K562 (cell line): ENCODE results near the gene ADCY1. TPM values are rescaled to one million over a fixed set of nuclear protein-coding genes. Genes with fewer than 3 reads are reported as not detected.

ENCODE experiments used
- ATAC-seq: fragments of 200-7000 bp; cut with Tn5 transposase; 3 replicates; pipeline ENCODE4 v1.9.1; 2020; ENCODE audit warnings: moderate library complexity
- BruUV-seq: library from RNA; stranded (reverse); fragments of 400-500 nt; replicated peaks from 2 replicates; lab custom pipeline; 2021; lab: Mats Ljungman, UMichigan
- CTCF ChIA-PET: fragments of 300-600 bp; formaldehyde crosslinking; extraction: SDS; loops from one replicate; lab custom pipeline; 2021; ENCODE audit warnings: low intra/inter-chr PET ratio; lab: Yijun Ruan, JAX
- POLR2A ChIA-PET: fragments of 300-600, 350-650 bp; sonication (Branson Sonifier 250); formaldehyde crosslinking; extraction: SDS; loops from one replicate; lab custom pipeline; 2021; ENCODE audit warnings: antibody characterized with exemption, inconsistent platforms; lab: Yijun Ruan, JAX
- DNase-seq, 4 experiments: peaks; one replicate each; pipeline versions ENCODE4 v3.0.0 to v3.0.0-alpha.2; 2011 to 2018; ENCODE audit warnings: low spot score in 3 of 4, mixed read lengths in 3 of 4; ENCODE audit errors: extremely low read depth in 1 of 4
- FAIRE-seq: peaks from 2 replicates; lab custom pipeline; 2011; peaks lifted over from hg19 to GRCh38; lab: Jason Lieb, UNC
- H2AFZ ChIP-seq: 2 replicates; pipeline ENCODE4 v1.6.0; 2011; ENCODE audit warnings: low read depth, low read length, control low read depth, inconsistent platforms
- H3K27ac ChIP-seq: fragments of 200-600 bp; 3 replicates; pipeline ENCODE4 v1.8.0; 2011; ENCODE audit warnings: low read depth, mild to moderate bottlenecking, control low read depth, inconsistent platforms, low read length, moderate library complexity, mixed read lengths; ENCODE audit errors: extremely low read depth
- H3K27me3 ChIP-seq, 2 experiments: fragments of 300-600 bp in 1 of 2; 2 replicates in 1 of 2; 3 replicates in 1 of 2; pipeline versions ENCODE4 v1.6.0 to v1.8.0; 2011; ENCODE audit warnings: inconsistent platforms in 2 of 2, low read length in 2 of 2, mild to moderate bottlenecking in 1 of 2, mixed read lengths in 1 of 2, moderate library complexity in 1 of 2; ENCODE audit not compliant: control insufficient read depth in 2 of 2, insufficient read depth in 2 of 2
- H3K36me3 ChIP-seq: fragments of 300-600 bp; 3 replicates; pipeline ENCODE4 v1.8.0; 2011; ENCODE audit warnings: mild to moderate bottlenecking, low read length, inconsistent platforms; ENCODE audit not compliant: control insufficient read depth, insufficient read depth
- H3K4me1 ChIP-seq, 2 experiments: fragments of 200-600 bp in 1 of 2; replicated peaks in 1 of 2; 2 replicates in 1 of 2; 3 replicates in 1 of 2; pipeline versions ENCODE4 v1.5.1 to v1.8.0; 2011; ENCODE audit warnings: inconsistent platforms in 2 of 2, low read length in 2 of 2, mild to moderate bottlenecking in 1 of 2, mixed read lengths in 1 of 2, moderate library complexity in 1 of 2; ENCODE audit not compliant: control insufficient read depth in 2 of 2, insufficient read depth in 2 of 2
- H3K4me2 ChIP-seq: 2 replicates; pipeline ENCODE4 v1.6.1; 2011; ENCODE audit warnings: low read length, control low read depth, inconsistent platforms, mixed read lengths; ENCODE audit not compliant: insufficient read depth
- H3K4me3 ChIP-seq: fragments of 200-600 bp; sonication (generic), shearing (Covaris generic); 2 replicates; pipeline ENCODE4 v1.5.1; 2016; ENCODE audit warnings: control low read depth, inconsistent platforms
- H3K79me2 ChIP-seq: fragments of 200-600 bp; 3 replicates; pipeline ENCODE4 v1.8.0; 2011; ENCODE audit warnings: low read length, inconsistent platforms; ENCODE audit not compliant: control insufficient read depth, insufficient read depth
- H3K9ac ChIP-seq, 2 experiments: 2 replicates each; pipeline versions ENCODE4 v1.6.0 to v1.6.1; 2011; ENCODE audit warnings: low read depth in 2 of 2, low read length in 2 of 2, control low read depth in 1 of 2, inconsistent platforms in 1 of 2, mild to moderate bottlenecking in 1 of 2, mixed read lengths in 1 of 2; ENCODE audit not compliant: insufficient read depth in 1 of 2
- H3K9me1 ChIP-seq: one replicate; pipeline ENCODE4 v1.6.0; 2011; ENCODE audit warnings: inconsistent platforms, mild to moderate bottlenecking, low read length, moderate library complexity; ENCODE audit not compliant: control insufficient read depth, insufficient read depth
- H3K9me3 ChIP-seq: replicated peaks from 2 replicates; pipeline ENCODE4 v1.5.1; 2011; ENCODE audit warnings: low read depth, low read length, inconsistent platforms; ENCODE audit not compliant: control insufficient read depth, insufficient read depth
- H4K20me1 ChIP-seq: replicated peaks from 2 replicates; pipeline ENCODE4 v1.6.1; 2011; ENCODE audit warnings: low read length, inconsistent platforms, mixed read lengths; ENCODE audit not compliant: control insufficient read depth, insufficient read depth
- CEBPB ChIP-seq: fragments of 450-650 bp; IDR thresholded peaks from 2 replicates; pipeline ENCODE4 v1.6.1; 2016; ENCODE audit warnings: missing genetic modification characterization, missing compliant biosample characterization
- CREB1 ChIP-seq, 2 experiments: sonication (generic) in 1 of 2; formaldehyde crosslinking in 1 of 2; IDR thresholded peaks; 2 replicates each; pipeline versions ENCODE4 v1.6.1 to v1.8.0; 2012 to 2022; ENCODE audit warnings: inconsistent platforms in 1 of 2, mild to moderate bottlenecking in 1 of 2, missing genetic modification reagents in 1 of 2, moderate library complexity in 1 of 2
- DNMT1 ChIP-seq: fragments of 450-650 bp; IDR thresholded peaks from 2 replicates; pipeline ENCODE4 v1.6.1; 2016; ENCODE audit warnings: antibody characterized with exemption, mild to moderate bottlenecking
- FOS ChIP-seq: IDR thresholded peaks from 3 replicates; pipeline ENCODE4 v1.6.1; 2011; ENCODE audit not compliant: insufficient read length; ENCODE audit errors: extremely low read depth
- FOXA3 ChIP-seq, 2 experiments: fragments of 450-650 bp in 1 of 2; sonication (generic) in 1 of 2; formaldehyde crosslinking; IDR thresholded peaks in 1 of 2; conservative IDR thresholded peaks in 1 of 2; 2 replicates each; pipeline versions ENCODE4 v1.4.0 to v1.8.0; 2020 to 2022; ENCODE audit warnings: mild to moderate bottlenecking in 2 of 2, missing genetic modification reagents in 1 of 2
- HOXB6 ChIP-seq: fragments of 250-450 bp; sonication (Bioruptor Pico); IDR thresholded peaks from 2 replicates; pipeline ENCODE4 v1.5.1; 2022; ENCODE audit warnings: mild to moderate bottlenecking, borderline replicate concordance
- MAFG ChIP-seq: fragments of 450-650 bp; conservative IDR thresholded peaks from 2 replicates; pipeline ENCODE4 v1.6.1; 2016; ENCODE audit warnings: missing genetic modification characterization, missing compliant biosample characterization
- MYBL2 ChIP-seq, 2 experiments: fragments of 450-650 bp in 1 of 2; sonication (generic) in 1 of 2; formaldehyde crosslinking in 1 of 2; IDR thresholded peaks; 2 replicates each; pipeline versions ENCODE4 v1.6.1 to v1.8.1; 2017 to 2022; ENCODE audit warnings: borderline replicate concordance in 1 of 2, inconsistent platforms in 1 of 2, low read depth in 1 of 2, mild to moderate bottlenecking in 1 of 2, missing genetic modification reagents in 1 of 2, moderate library complexity in 1 of 2
- POLR3G ChIP-seq: IDR thresholded peaks from 2 replicates; pipeline ENCODE4 v1.6.1; 2011; ENCODE audit not compliant: insufficient read length, insufficient replicate concordance; ENCODE audit errors: extremely low read depth
- PPARD ChIP-seq: fragments of 250-450 bp; sonication (Bioruptor Pico); IDR thresholded peaks from 2 replicates; pipeline ENCODE4 v1.8.0; 2022; ENCODE audit warnings: inconsistent platforms, mild to moderate bottlenecking, moderate library complexity
- SAP30 ChIP-seq: fragments of 200-600 bp; sonication (generic); IDR thresholded peaks from 2 replicates; pipeline ENCODE4 v1.6.1; 2012; ENCODE audit warnings: borderline replicate concordance, low read depth, mild to moderate bottlenecking, moderate library complexity, low read length, control low read depth, inconsistent platforms; ENCODE audit not compliant: insufficient read depth, poor library complexity, severe bottlenecking
- ZNF224 ChIP-seq: sonication (generic); formaldehyde crosslinking; IDR thresholded peaks from 2 replicates; pipeline ENCODE4 v1.8.0; 2022; ENCODE audit warnings: mild to moderate bottlenecking, missing genetic modification reagents
- WGBS: fragments of 100-300 bp; shearing (Covaris generic); methylation state at CpG from one replicate; pipeline ENCODE4 v1.1.6; 2016; ENCODE audit warnings: low coverage, mixed read lengths; ENCODE audit not compliant: insufficient coverage; ENCODE audit errors: missing lambda C conversion rate; 5-methylcytosine and 5-hydroxymethylcytosine counted together
- in situ Hi-C: fragments of 300-500 bp; cut with MboI; formaldehyde crosslinking; loops from 4 replicates; pipeline ENCODE4 v1.15.0; 2018; ENCODE audit warnings: inconsistent platforms, mixed read lengths
- intact Hi-C: fragments of 100-400 bp; cut with micrococcal nuclease; formaldehyde crosslinking; loops from 2 replicates; pipeline ENCODE4 v1.14.2; 2022
- polyA plus RNA-seq, 8 experiments: library from polyadenylated mRNA; depleted of rRNA in 4 of 8; stranded (reverse) in 5 of 8; unstranded in 3 of 8; fragments of >200 nt; fragmentation: Nextera tagmentation in 2 of 8; fragmentation: Illumina TruSeq in 1 of 8; extraction: Ambion mirVana in 2 of 8; extraction: Trizol in 1 of 8; gene quantifications; 2 replicates each; pipeline versions ENCODE4 v1.2.1 to v1.2.3, GENCODE V29; 2011 to 2014; ENCODE audit warnings: inconsistent platforms in 1 of 8, missing spikeins in 1 of 8
- total RNA-seq, 7 experiments: library from RNA; depleted of rRNA in 6 of 7; stranded (reverse); fragments of >200 nt in 6 of 7; fragmentation: Illumina TruSeq in 2 of 7; extraction: Trizol in 2 of 7; gene quantifications; 2 replicates each; pipeline versions ENCODE4 v1.2.1 to v1.2.3, GENCODE V29; 2011 to 2021; ENCODE audit warnings: low replicate concordance in 1 of 7
- TF ChIP-seq, protein P1 (sequence below): fragments of 450-650 bp; IDR thresholded peaks from 2 replicates; pipeline ENCODE4 v1.6.1; 2016; ENCODE audit warnings: low read depth, mild to moderate bottlenecking, moderate library complexity
- TF ChIP-seq, protein P2 (sequence below): sonication (generic); formaldehyde crosslinking; IDR thresholded peaks from 2 replicates; pipeline ENCODE4 v1.8.0; 2022; ENCODE audit warnings: mild to moderate bottlenecking, low read depth, missing genetic modification reagents
- TF ChIP-seq, protein P3 (sequence below), 2 experiments: fragments of 450-650 bp; IDR thresholded peaks; 2 replicates each; pipeline ENCODE4 v1.6.1; 2016

The ADCY1 gene
- total and polyA plus RNA-seq, 9 of the 15 experiments (the other 6 are each of a cell fraction or from before 2014, with no cell fraction given): under 0.01 to 0.18 (median 0.10) TPM; not detected in 4

DNA sequence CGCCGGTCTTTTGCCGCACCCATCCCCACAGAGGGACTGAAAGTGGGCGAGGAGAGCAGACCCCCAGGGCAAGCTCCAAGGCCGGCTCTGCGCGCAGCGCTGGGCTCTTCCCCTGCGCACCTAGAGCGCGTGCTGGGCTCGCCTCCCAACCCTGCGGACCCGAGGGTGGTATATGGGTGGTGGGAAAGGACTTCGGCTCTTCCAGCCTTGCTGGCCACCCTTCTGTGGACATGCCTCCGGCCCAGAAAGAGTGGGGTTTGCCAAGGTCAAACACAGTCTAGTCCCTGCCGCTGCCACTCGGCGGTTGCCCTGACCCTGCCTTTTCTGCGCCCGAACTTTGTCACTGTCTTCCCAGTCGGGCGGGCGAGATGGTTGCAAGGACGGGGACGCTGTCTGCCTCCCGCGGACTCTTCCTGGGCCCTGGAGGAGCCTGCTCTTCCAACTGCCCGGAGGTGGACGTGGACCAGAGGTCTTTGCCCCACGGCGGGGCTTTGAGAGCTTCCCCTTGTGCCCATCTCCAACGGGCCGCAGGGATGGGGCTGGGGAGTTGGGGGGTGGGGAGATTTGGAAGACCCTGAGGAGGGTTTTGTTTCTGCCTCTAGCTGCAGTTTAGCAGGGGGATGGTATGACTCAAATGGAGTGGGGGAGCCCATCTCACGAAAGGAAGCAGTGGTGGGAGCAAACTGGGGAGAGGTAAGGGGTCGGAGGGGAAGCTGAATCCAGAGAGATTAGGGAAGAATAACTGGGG, 1.5 kb downstream of the ADCY1 start (continued):
- no peak for TF ChIP-seq POLR3G
- no peak for TF ChIP-seq PPARD (CRISPR knock-in tag)
- TF ChIP-seq, protein P1, sequence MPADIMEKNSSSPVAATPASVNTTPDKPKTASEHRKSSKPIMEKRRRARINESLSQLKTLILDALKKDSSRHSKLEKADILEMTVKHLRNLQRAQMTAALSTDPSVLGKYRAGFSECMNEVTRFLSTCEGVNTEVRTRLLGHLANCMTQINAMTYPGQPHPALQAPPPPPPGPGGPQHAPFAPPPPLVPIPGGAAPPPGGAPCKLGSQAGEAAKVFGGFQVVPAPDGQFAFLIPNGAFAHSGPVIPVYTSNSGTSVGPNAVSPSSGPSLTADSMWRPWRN: no peak
- no peak for TF ChIP-seq DNMT1
- no peak for TF ChIP-seq CREB1 (IDR thresholded peaks at IDR 0.05)
- no peak for TF ChIP-seq CREB1 (CRISPR knock-in tag; IDR thresholded peaks at IDR 0.05)
- TF ChIP-seq MYBL2 (IDR thresholded peaks at IDR 0.05; ENCODE audit: low read depth): no peak
- no peak for TF ChIP-seq MYBL2 (CRISPR knock-in tag; IDR thresholded peaks at IDR 0.05; ENCODE audit: borderline replicate concordance)
- TF ChIP-seq FOXA3 (CRISPR knock-in tag; conservative IDR thresholded peaks at IDR 0.05 in 1 of 2, IDR thresholded peaks at IDR 0.05 in 1 of 2): no peak

DNA sequence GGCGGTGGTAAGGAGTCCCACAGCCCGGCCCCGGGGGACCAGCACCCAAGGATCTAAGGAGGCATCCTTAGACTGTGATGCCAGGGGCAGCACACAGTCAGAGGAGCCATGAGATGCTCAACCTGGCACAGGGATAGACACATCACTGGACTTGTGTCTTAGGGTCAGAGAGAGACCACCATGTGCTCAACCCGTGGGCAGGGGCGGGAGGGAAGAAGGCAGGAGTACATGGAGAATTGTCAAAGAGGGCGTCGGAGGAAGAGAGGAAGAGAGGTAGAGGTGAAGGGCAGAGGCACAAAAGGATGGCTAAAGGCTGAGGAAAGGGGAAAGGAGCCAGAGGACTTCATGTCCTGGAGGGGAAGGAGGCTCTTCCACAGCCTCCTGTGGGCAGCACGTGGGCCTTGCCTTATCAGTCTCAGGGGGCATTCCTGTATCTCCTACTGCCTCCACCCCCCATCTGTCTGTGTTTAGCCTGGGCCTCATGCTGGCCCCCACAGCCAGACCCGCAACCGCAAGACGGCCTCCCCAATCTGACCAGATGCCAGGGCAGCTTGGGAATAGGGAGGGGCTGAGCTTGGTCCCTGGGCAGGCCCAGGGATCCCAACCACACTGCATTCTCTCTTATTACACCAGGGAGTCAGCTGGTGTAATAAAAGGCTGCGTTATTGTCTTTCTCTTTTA, 2.2 kb downstream of the ADCY1 start:
- no peaks in the 10 kb centered on the region for H3K79me2 ChIP-seq
- H3K4me1 ChIP-seq: peaks cover 0 to 23% of the 10 kb centered on the region in 2 experiments; a peak in 2 of 5 replicates
- TF ChIP-seq ZNF224 (CRISPR knock-in tag) (no peak), CEBPB (tag) (no peak), HOXB6 (CRISPR knock-in tag) (no peak), MAFG (tag) (no peak), FOS (no peak), SAP30 (no peak)
- TF ChIP-seq, protein P2, sequence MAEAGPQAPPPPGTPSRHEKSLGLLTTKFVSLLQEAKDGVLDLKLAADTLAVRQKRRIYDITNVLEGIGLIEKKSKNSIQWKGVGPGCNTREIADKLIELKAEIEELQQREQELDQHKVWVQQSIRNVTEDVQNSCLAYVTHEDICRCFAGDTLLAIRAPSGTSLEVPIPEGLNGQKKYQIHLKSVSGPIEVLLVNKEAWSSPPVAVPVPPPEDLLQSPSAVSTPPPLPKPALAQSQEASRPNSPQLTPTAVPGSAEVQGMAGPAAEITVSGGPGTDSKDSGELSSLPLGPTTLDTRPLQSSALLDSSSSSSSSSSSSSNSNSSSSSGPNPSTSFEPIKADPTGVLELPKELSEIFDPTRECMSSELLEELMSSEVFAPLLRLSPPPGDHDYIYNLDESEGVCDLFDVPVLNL (CRISPR knock-in tag): no peak
- TF ChIP-seq, protein P3, sequence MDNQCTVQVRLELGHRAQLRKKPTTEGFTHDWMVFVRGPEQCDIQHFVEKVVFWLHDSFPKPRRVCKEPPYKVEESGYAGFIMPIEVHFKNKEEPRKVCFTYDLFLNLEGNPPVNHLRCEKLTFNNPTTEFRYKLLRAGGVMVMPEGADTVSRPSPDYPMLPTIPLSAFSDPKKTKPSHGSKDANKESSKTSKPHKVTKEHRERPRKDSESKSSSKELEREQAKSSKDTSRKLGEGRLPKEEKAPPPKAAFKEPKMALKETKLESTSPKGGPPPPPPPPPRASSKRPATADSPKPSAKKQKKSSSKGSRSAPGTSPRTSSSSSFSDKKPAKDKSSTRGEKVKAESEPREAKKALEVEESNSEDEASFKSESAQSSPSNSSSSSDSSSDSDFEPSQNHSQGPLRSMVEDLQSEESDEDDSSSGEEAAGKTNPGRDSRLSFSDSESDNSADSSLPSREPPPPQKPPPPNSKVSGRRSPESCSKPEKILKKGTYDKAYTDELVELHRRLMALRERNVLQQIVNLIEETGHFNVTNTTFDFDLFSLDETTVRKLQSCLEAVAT (IDR thresholded peaks at IDR 0.05): no peak

More for the DNA sequence above, 2.2 kb downstream of the ADCY1 start:
- Histone ChIP-seq H3K9me3 (no peaks in the 10 kb centered on the region), H4K20me1 (no peaks in the 10 kb centered on the region), H3K4me3 (no peak overlapping the region), H3K9ac (no peak overlapping the region), H3K9me1 (no peaks in the 10 kb centered on the region), H3K36me3 (no peaks in the 10 kb centered on the region), H3K27me3 (peaks cover 9 to 42% of the 10 kb centered on the region in 2 experiments; a peak in 4 of 5 replicates), H2AFZ (no peak overlapping the region), H3K27ac (no peak overlapping the region), H3K4me2 (no peak overlapping the region)
- CTCF ChIA-PET: no interaction called here
- FAIRE-seq (no peak), DNase-seq (no peak), ATAC-seq (no peak)
- in situ Hi-C loops: no loop called here
- WGBS: 0% methylated on average over 5 of the region's 12 CpGs
- intact Hi-C loops: no loop called here
- BruUV-seq: no TSS peak
- POLR2A ChIA-PET: no interaction called here
